Measurements from ENCODE around the gene IGBP1.
A peak's percentile ranks its signal among the peaks of the same experiment; 100 is the strongest.
"Not testable (repeated sequence)": the region's sequence is repeated elsewhere in the genome, so short reads cannot be mapped to it uniquely, and the experiment has no call there.

Gene IGBP1

GRCh38 chrX:70133303-70134115 lies at the start of gene IGBP1:
Gene IGBP1 (plus strand): TSS chrX:70133447. CDS start chrX:70133948, 501 bp downstream.
- DNase-seq: peak; percentile 88

- no peak for DNase-seq
Observed at GRCh38 chrX:70084592-70085240, 48.5 kb upstream of the IGBP1 start.

GRCh38 chrX:70087857-70088630 lies 45.2 kb upstream of the IGBP1 start:
- peak; percentile 9 for DNase-seq

DNA sequence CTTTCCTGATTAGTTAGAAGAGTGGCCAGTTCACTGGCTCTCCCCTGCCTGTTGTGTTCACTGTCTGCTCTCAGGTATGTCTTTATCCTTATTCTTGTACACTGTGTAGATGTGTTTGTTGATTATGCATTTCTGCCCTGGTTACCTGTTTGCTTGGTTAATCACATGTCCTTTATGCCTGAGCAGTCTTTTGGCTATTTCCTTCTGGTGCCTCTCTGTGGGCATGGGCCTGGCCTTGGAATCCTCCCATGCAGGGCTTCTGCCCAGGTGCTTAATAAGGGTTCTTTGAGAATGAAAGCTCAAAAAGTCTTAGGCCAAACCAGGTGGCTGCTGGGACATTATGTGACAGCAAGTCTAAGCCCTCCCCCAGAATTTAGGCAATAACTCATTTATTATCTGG lies 44.5 kb upstream of the IGBP1 start:
- no peak for DNase-seq

GRCh38 chrX:70089604-70090297 lies 43.5 kb upstream of the IGBP1 start:
- no peak for DNase-seq

- no peak for DNase-seq
Observed at GRCh38 chrX:70092247-70092646, 41.0 kb upstream of the IGBP1 start.

DNA sequence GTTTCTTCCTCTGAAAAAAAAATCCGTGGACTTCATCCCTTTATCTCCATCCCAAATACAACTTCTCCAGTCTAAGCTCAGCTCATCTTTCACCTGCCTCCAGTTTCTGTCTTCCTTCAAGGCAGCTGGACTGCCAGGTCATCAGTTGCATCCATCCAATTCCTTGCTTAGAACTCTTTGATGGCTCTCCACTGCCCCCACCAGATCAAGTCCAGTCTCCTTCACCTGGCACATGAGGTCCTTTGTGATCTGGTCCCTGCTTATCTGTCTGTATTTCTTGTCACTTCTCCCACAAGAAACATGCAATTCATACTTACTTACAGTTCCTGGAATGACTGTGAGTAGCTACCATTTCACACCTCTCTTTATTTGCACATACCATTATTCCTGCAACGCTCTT lies 37.2 kb upstream of the IGBP1 start:
- no peak for DNase-seq

DNA sequence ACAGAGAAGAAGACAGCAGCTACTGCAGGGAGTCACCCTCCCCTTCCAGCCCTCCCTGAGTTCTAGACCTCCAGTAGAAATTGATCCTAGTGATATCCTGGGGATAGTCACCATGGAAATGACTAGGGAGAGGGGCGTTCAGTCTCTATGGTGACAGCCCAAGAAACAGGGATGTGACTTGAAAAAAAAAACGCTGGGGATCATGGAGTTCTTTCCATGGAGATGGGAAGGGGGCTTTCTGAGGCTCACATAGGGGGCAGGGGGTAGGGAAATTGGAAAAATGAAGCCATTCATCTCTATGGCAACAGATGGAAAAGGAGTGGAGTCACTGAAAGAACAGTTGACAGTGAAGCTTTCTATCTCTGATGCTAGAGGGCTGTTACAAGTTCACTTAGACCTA lies 28.0 kb upstream of the IGBP1 start:
- no peak for DNase-seq

GRCh38 chrX:70111436-70112026 lies 21.7 kb upstream of the IGBP1 start:
- DNase-seq: not testable (repeated sequence)

GRCh38 chrX:70117738-70118137 lies 15.5 kb upstream of the IGBP1 start:
- no peak for DNase-seq

DNA sequence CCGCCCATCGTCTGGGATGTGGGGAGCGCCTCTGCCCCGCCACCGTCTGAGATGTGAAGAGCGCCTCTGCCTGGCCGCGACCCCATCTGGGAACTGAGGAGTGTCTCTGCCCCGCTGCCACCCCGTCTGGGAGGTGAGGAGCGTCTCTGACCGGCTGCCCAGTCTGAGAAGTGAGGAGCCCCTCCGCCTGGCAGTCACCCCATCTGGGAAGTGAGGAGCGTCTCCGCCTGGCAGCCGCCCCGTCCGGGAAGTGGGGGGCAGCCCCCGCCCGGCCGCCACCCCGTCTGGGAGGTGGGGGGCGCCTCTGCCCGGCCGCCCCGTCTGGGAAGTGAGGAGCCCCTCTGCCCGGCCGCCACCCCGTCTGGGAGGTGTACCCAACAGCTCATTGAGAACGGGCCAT lies 10.2 kb upstream of the IGBP1 start:
- not testable (repeated sequence) for DNase-seq

DNA sequence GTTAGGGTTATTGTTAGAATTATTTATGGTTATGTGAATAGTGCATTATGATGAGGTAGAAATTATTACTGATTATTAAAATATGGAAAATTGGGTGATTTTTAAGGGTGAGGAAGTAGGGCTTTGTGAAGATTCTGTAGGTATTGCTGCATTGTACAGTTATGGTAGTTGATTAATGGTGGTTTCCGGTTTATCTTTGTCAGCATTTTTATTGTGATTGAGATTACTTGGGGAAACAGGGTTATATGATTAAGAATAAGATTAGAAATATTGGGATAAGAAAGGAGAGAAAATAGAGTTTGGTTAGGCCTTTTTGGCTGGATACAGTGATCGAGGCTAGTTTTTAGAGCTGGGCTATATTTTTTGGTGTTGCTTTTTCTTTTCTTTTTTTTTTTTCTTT lies 8.6 kb upstream of the IGBP1 start:
- no peak for DNase-seq

GRCh38 chrX:70128071-70128470 lies 5.2 kb upstream of the IGBP1 start:
- DNase-seq: no peak

- DNase-seq: no peak
Observed at GRCh38 chrX:70129816-70130215, 3.4 kb upstream of the IGBP1 start.

DNA sequence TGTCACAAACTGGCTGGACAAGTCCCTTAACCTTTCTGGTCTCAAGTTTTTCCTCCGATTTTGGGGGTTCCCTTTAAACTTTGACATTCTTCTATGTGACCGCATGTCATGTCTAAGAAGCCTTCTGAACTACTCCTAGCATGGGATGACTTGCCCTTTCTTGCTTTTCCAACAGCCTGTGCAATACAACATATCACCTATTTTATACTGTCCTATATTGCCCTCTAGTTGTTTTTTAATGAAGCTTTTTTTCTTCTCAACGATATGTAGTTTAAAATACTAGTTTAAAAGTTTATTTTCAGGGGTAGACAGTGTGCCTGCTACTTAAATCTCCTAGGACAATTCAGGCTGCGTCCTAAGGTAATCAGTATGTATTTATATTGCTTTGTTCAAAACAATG lies 1.0 kb upstream of the IGBP1 start:
- DNase-seq: peak; percentile 21

DNA sequence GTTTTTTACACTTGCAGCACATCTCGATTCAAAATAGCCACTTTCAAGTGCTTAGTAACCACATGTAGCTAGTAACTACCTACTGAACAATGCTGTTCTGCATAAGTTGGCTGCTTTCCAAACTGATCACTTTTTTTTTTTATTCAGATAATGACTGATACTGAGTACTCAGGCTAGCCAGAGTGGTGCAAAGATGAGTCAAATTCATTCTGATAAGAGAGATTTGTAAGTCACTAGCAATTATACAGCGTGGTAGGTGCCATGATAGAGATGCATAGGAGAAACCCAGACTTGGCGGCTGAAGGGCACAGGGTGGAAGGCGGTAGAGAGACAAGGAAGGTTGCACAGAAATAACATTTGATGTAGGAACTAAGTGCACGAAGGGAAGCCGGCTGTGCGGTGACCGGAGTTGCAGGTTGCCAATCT lies 357 bp upstream of the IGBP1 start:
- DNase-seq: no peak

DNA sequence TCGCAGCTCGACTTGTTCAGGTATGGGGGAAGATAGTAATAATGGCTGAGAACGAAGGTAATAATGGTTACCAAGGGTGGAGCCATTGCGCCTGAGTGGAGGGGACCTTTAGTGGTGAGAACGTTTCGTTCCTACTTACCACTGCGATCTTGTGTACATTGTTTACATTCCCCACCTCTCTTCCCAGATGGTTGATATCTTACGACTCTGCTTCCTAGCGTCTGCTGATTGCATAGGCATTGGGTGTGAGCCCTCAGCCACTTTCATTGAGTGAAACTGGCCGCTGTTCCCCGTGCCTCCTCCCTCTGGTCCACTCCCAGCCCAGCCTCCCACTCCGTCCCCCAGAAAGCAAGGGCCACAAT lies 850 bp downstream of the IGBP1 start:
- no peak for DNase-seq

- DNase-seq: no peak
Observed at GRCh38 chrX:70138622-70139021, 5.4 kb downstream of the IGBP1 start.

GRCh38 chrX:70139736-70140135 lies 6.5 kb downstream of the IGBP1 start:
- DNase-seq: no peak

DNA sequence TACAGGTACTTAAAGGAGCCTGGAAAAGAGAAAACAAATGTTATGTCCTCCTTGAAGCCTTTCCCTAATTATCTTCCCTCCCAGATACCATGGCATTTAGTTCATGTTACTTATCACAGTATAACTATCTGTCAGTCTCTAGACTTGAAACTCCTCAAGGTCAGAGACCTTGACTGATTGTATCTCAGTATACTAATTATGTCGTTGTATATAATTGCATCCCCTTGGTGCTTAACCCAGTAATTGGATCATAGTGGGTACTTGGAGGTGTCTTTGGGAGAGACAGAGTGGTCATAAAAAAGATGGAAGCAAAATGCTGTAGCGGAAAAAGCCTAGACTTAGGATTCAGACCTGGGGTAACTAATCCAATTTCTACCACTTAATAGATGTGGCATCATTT lies 8.1 kb downstream of the IGBP1 start:
- no peak for DNase-seq

DNA sequence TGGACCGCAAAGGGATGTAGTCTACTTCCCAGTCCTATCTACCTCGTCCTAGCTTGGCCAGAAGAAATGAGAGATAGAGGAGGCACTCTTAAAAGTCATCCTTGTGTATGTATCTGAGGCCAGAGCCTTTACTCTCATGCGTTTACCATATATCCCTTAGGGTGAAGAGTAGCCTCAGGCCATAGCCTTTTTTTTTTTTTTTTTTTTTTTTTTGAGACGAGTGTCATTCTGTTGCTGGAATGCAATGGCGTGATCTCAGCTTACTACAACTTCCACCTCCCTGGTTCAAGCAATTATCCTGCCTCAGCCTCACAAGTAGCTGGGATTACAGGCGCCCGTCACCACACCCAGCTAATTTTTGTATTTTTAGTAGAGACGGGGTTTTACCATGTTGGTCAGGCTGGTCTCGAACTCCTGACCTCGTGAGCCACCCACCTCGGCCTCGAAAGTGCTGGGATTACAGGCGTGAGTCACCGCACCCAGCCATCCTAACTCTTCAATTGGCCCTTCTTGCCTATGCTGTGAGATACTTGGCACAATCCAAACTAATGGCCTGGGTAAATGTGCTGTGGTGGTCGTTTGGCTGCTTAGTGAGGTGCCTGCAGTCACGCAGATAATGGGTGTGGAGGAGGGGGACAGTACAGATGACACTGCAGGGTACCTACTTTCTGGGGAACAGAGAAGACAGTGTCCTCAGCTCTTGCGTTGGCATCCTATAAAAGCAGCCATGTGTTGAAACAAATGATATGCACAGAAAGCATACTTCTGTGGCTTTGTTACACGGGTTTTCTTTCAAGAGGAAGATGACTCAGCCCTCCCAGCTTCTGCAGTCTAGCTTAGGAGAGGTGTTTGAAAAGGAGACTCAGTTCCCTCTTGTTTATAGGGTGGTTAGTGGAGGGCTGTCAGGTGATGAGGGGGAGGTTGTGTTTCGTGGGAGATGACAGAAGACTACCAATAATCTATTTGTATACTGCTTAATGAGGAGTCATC lies 33.6 kb downstream of the IGBP1 start:
- DNase-seq: no peak

Measured in DMS 273 treated with DMSO at 0.1 percent for 48 hours (cell line).